CD14-positive monocyte (primary cell): ENCODE data around the gene ATAD3A. TPM values are rescaled to one million over a fixed set of nuclear protein-coding genes. Genes with fewer than 3 reads are reported as not detected.
"Not testable (repeated sequence)": the region's sequence is repeated elsewhere in the genome, so short reads cannot be mapped to it uniquely, and the experiment has no call there.

Experiments
- DNase-seq, 3 donors: peaks; one replicate each; pipeline ENCODE4 v3.0.0-alpha.2; 2011 to 2022
- H2AFZ ChIP-seq: 2 replicates; pipeline ENCODE4 v1.6.0; 2012; ENCODE audit warnings: mild to moderate bottlenecking, low read depth, low read length, inconsistent platforms; ENCODE audit not compliant: insufficient read depth, poor library complexity, severe bottlenecking
- H3K27ac ChIP-seq, 2 donors: 1 replicate in 1 of 2; 2 replicates in 1 of 2; pipeline ENCODE4 v1.5.1; 2012 to 2013; ENCODE audit warnings: low read length in 2 of 2, control low read depth in 1 of 2, inconsistent platforms in 1 of 2, low read depth in 1 of 2, mild to moderate bottlenecking in 1 of 2
- H3K27me3 ChIP-seq, 2 donors: one replicate each; pipeline versions ENCODE4 v1.6.0 to v1.6.1; 2011 to 2013; ENCODE audit warnings: low read length in 2 of 2; ENCODE audit not compliant: control insufficient read depth in 2 of 2, insufficient read depth in 2 of 2
- H3K36me3 ChIP-seq, 2 donors: replicated peaks in 1 of 2; 1 replicate in 1 of 2; 2 replicates in 1 of 2; pipeline versions ENCODE4 v1.5.1 to v1.6.1; 2012 to 2013; ENCODE audit warnings: low read length in 2 of 2, control low read depth in 1 of 2, inconsistent platforms in 1 of 2, mild to moderate bottlenecking in 1 of 2; ENCODE audit not compliant: insufficient read depth in 2 of 2, control insufficient read depth in 1 of 2
- H3K4me1 ChIP-seq, 2 donors: 1 replicate in 1 of 2; 2 replicates in 1 of 2; pipeline versions ENCODE4 v1.5.1 to v1.6.1; 2012 to 2013; ENCODE audit warnings: low read length in 2 of 2, control low read depth in 1 of 2, inconsistent platforms in 1 of 2, mild to moderate bottlenecking in 1 of 2, moderate library complexity in 1 of 2; ENCODE audit not compliant: insufficient read depth in 2 of 2, control insufficient read depth in 1 of 2
- H3K4me2 ChIP-seq: replicated peaks from 2 replicates; pipeline ENCODE3; 2012; ENCODE audit warnings: low read length, moderate library complexity, mild to moderate bottlenecking; ENCODE audit not compliant: poor library complexity, severe bottlenecking; ENCODE audit errors: extremely low read depth
- H3K4me3 ChIP-seq, 3 experiments: fragments of 200-600 bp in 1 of 3; sonication (generic) in 1 of 3; replicated peaks in 1 of 3; 1 replicate in 2 of 3; 2 replicates in 1 of 3; pipeline ENCODE4 v1.5.1; 2011 to 2013; ENCODE audit warnings: low read length in 3 of 3, mild to moderate bottlenecking in 3 of 3, control low read depth in 2 of 3, low read depth in 2 of 3, inconsistent platforms in 1 of 3, moderate library complexity in 1 of 3
- H3K79me2 ChIP-seq: 2 replicates; pipeline ENCODE4 v1.6.0; 2012; ENCODE audit warnings: mild to moderate bottlenecking, control low read depth, inconsistent platforms, low read length, moderate library complexity; ENCODE audit not compliant: insufficient read depth
- H3K9ac ChIP-seq: 2 replicates; pipeline ENCODE4 v1.6.0; 2017; ENCODE audit warnings: low read length, mild to moderate bottlenecking; ENCODE audit not compliant: insufficient read depth, poor library complexity, severe bottlenecking
- H3K9me3 ChIP-seq, 2 donors: replicated peaks in 1 of 2; 1 replicate in 1 of 2; 2 replicates in 1 of 2; pipeline versions ENCODE4 v1.5.1 to v1.6.1; 2012 to 2013; ENCODE audit warnings: low read length in 2 of 2, control low read depth in 1 of 2; ENCODE audit not compliant: control insufficient read depth in 1 of 2, insufficient read depth in 1 of 2
- H4K20me1 ChIP-seq: 2 replicates; pipeline ENCODE4 v1.6.0; 2012; ENCODE audit warnings: mild to moderate bottlenecking, low read length, control low read depth, moderate library complexity; ENCODE audit not compliant: insufficient read depth
- H3K27ac Mint-ChIP-seq, 7 donors: one replicate each; pipeline ENCODE4 v1.8.0; 2020; ENCODE audit warnings: mild to moderate bottlenecking in 7 of 7, mixed read lengths in 7 of 7, moderate library complexity in 6 of 7, inconsistent platforms in 2 of 7
- H3K27me3 Mint-ChIP-seq, 3 donors: one replicate each; pipeline ENCODE4 v1.8.0; 2021 to 2022; ENCODE audit warnings: low read depth in 3 of 3, mild to moderate bottlenecking in 3 of 3, mixed read lengths in 3 of 3, moderate library complexity in 3 of 3, inconsistent platforms in 1 of 3
- H3K36me3 Mint-ChIP-seq, 2 donors: one replicate each; pipeline ENCODE4 v1.8.0; 2020; ENCODE audit warnings: mixed read lengths in 2 of 2, inconsistent platforms in 1 of 2, mild to moderate bottlenecking in 1 of 2
- H3K4me1 Mint-ChIP-seq: one replicate; pipeline ENCODE4 v1.8.0; 2020; ENCODE audit warnings: mild to moderate bottlenecking, mixed read lengths
- H3K4me3 Mint-ChIP-seq, 2 donors: one replicate each; pipeline ENCODE4 v1.8.0; 2020; ENCODE audit warnings: mild to moderate bottlenecking in 2 of 2, mixed read lengths in 2 of 2, moderate library complexity in 1 of 2
- H3K9me3 Mint-ChIP-seq, 7 donors: one replicate each; pipeline ENCODE4 v1.8.0; 2020 to 2022; ENCODE audit warnings: mixed read lengths in 7 of 7, mild to moderate bottlenecking in 6 of 7, moderate library complexity in 6 of 7, inconsistent platforms in 2 of 7
- WGBS: methylation state at CpG from one replicate; pipeline ENCODE4 v1.1.5; 2013; ENCODE audit warnings: missing lambda C conversion rate; ENCODE audit not compliant: insufficient coverage; 5-methylcytosine and 5-hydroxymethylcytosine counted together
- intact Hi-C, 2 donors: fragments of 100-400 bp; cut with micrococcal nuclease; formaldehyde crosslinking; loops; one replicate each; pipeline versions ENCODE4 v1.15.0 to v1.15.1; 2023
- polyA plus RNA-seq, 3 donors: library from polyadenylated mRNA; depleted of rRNA in 1 of 3; unstranded in 2 of 3; stranded (reverse) in 1 of 3; fragments of 300-500 nt in 2 of 3; fragments of >200 nt in 1 of 3; fragmentation: Illumina TruSeq in 2 of 3; gene quantifications; 1 replicate in 2 of 3; 2 replicates in 1 of 3; pipeline ENCODE4 v1.2.3, GENCODE V29; 2012 to 2021
- TF ChIP-seq, protein P1 (sequence below): fragments of 200-600 bp; IDR thresholded peaks from one replicate; pipeline ENCODE4 v1.8.0; 2022; ENCODE audit warnings: antibody characterized with exemption, mild to moderate bottlenecking

ATAD3A gene
- polyA plus RNA-seq, 3 donors = 4.1 to 14.0 (median 6.4) TPM

DNA sequence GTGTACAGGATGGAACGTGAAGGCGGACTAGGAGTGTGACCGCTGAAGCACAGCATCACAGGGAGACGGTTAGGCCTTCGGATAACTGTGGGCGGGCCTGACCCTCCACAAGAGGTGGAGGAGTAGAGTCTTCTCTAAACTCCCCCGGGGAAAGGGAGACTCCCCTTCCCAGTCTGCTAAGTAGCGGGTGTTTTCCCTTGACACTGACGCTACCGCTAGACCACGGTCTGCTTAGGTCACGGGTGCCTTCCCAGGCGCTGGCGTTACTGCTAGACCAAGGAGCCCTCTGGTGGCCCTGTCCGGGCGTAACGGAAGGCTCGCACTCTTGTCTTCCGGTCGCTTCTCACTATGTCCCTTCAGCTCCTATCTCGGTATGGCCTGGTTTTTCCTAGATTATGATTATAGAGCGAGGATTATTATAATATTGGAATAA lies 6.6 kb upstream of the ATAD3A start:
- H3K27me3 Mint-ChIP-seq, H3K36me3 ChIP-seq, intact Hi-C loops, H3K4me2 ChIP-seq, H4K20me1 ChIP-seq, H3K36me3 Mint-ChIP-seq, H3K27me3 ChIP-seq, H3K9me3 ChIP-seq, H3K9me3 Mint-ChIP-seq, H3K79me2 ChIP-seq: not testable (repeated sequence)
- no CpG with 5 or more reads among the region's 22 CpGs for WGBS
- H3K4me3 Mint-ChIP-seq = peak overlapping the region; percentile 85 to 96
- peak in 1 of 3 donors; percentile 35 for DNase-seq
- peaks cover 10 to 18% of the 10 kb centered on the region in 2 donors for H3K4me1 ChIP-seq
- peak overlapping the region; percentile 70 to 72 for H3K27ac ChIP-seq
- peak overlapping the region; percentile 51 for H3K9ac ChIP-seq
- peaks cover 15% of the 10 kb centered on the region for H3K4me1 Mint-ChIP-seq
- TF ChIP-seq, protein P1, sequence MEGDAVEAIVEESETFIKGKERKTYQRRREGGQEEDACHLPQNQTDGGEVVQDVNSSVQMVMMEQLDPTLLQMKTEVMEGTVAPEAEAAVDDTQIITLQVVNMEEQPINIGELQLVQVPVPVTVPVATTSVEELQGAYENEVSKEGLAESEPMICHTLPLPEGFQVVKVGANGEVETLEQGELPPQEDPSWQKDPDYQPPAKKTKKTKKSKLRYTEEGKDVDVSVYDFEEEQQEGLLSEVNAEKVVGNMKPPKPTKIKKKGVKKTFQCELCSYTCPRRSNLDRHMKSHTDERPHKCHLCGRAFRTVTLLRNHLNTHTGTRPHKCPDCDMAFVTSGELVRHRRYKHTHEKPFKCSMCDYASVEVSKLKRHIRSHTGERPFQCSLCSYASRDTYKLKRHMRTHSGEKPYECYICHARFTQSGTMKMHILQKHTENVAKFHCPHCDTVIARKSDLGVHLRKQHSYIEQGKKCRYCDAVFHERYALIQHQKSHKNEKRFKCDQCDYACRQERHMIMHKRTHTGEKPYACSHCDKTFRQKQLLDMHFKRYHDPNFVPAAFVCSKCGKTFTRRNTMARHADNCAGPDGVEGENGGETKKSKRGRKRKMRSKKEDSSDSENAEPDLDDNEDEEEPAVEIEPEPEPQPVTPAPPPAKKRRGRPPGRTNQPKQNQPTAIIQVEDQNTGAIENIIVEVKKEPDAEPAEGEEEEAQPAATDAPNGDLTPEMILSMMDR = peak; percentile 40
- peak overlapping the region; percentile 49 for H2AFZ ChIP-seq
- peak overlapping the region in 2 of 3 experiments; percentile 16 to 60 for H3K4me3 ChIP-seq
- peak overlapping the region; percentile 97 to 99 (median 99) for H3K27ac Mint-ChIP-seq

DNA sequence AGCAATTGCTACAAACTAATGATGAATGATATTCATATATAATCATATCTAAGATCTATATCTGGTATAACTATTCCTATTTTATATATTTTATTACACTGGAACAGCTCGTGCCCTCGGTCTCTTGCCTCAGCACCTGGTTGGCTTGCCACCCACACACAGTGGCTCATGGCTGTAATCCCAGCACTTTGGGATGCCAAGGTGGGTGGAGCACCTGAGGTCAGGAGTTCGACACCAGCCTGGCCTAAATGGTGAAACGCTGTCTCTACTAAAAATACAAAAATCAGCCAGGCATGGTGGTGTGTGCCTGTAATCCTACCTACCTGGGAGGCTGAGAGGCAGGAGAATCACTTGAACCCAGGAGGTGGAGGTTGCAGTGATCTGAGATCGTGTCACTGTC lies 6.2 kb upstream of the ATAD3A start:
- H3K4me2 ChIP-seq, H3K4me3 ChIP-seq, H3K4me3 Mint-ChIP-seq, H3K36me3 Mint-ChIP-seq, H3K9me3 Mint-ChIP-seq, H3K36me3 ChIP-seq, intact Hi-C loops, H4K20me1 ChIP-seq, H3K79me2 ChIP-seq, H3K9me3 ChIP-seq, H3K27me3 Mint-ChIP-seq, DNase-seq, H3K9ac ChIP-seq, H3K27me3 ChIP-seq: not testable (repeated sequence)
- Histone ChIP-seq H3K27ac (peak overlapping the region in 1 of 2 donors; percentile 70), H2AFZ (peak overlapping the region; percentile 49), H3K4me1 (peaks cover 14 to 21% of the 10 kb centered on the region in 2 donors)
- peak overlapping the region; percentile 55 to 99 (median 85) for H3K27ac Mint-ChIP-seq
- H3K4me1 Mint-ChIP-seq = peaks cover 17% of the 10 kb centered on the region
- 100% methylated on average over 2 of the region's 5 CpGs for WGBS
